GM21423 (cell line): ENCODE data around the gene THOC6.
"Not testable (repeated sequence)": the region's sequence is repeated elsewhere in the genome, so short reads cannot be mapped to it uniquely, and the experiment has no call there.

Source experiments
- ATAC-seq: cut with Tn5 transposase; IDR thresholded peaks from one replicate; pipeline ENCODE4 v1.9.1; 2021; ENCODE audit warnings: mild to moderate bottlenecking, moderate library complexity; ENCODE audit not compliant: unreplicated experiment

Gene THOC6

DNA sequence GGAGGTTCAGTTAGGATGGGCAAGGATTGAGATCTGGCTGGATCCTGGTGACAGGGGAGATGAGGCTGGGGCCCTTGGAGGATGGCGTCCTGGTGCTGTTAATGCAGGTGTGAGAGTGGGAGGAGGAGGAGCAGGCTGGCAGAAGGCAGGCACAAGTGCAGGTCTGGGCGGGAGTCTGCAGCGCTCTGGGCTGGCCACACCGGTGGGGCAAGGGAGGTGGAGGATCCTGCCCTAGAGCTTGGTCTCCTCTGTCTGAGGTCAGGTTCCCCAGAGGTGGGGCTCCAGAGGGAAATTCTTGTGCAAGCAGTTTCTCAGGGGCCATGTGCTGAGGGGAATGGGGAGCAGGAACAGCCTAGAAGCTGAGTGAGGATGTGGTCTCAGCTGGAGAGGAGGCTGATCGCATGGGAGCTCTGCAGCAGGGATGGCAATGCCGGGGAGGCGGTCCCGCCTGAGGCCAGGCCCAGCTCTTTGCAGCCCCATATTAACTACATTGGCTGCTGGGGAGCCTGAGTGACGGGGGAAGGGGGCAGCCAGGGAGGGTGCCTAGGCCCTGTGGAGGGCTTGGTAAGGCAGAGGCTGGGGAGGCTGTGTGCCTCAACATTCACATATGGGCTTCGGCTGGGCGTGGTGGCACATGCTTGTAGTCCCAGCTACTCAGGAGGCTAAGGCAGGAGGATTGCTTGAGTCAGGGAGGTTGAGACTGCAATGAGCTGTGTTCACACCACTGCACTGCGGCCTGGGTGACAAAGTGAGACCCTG is 28.9 kb downstream of the THOC6 start:
- ATAC-seq = not testable (repeated sequence)

GRCh38 chr16:3053330-3053710 is 29.5 kb downstream of the THOC6 start:
- not testable (repeated sequence) for ATAC-seq

DNA sequence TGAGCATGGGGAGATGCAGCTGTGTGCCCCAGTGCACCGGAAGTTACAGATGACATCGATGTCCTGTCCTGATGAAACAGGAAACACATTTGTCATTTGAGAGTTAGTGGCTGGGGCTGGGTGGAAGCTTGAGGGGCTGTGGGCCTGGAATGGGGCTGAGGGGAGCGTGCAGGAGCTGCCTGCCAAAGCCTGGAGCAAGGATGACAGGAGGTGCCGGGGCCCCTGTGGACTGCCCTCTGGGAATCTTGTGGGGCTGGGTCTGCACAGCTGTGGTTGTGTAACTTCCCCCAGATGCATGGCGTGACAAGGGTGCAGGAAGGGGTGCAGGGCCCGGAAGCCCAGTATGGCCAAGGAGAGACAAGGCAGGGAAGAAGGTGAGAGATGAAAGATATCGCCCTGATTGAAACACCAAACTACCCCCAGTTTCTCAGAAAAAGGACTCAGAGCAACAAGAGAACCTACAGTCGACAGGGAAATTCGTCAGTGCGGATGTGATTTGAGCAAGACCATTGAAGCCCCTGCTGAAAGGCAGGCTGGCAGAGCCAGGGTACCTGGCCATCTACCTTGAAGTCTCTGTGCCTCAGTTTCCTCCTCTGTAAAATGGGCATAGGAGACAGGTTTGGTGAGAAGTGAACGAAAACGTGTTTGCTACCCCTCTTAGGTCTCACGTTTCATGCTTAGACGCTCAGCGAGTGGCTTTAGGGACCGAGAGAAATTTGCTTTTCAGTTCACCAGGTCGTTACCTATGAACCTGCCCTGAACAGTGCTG is 31.3 kb downstream of the THOC6 start:
- no peak for ATAC-seq

- not testable (repeated sequence) for ATAC-seq
Observed at GRCh38 chr16:3055734-3056115, 31.9 kb downstream of the THOC6 start.

DNA sequence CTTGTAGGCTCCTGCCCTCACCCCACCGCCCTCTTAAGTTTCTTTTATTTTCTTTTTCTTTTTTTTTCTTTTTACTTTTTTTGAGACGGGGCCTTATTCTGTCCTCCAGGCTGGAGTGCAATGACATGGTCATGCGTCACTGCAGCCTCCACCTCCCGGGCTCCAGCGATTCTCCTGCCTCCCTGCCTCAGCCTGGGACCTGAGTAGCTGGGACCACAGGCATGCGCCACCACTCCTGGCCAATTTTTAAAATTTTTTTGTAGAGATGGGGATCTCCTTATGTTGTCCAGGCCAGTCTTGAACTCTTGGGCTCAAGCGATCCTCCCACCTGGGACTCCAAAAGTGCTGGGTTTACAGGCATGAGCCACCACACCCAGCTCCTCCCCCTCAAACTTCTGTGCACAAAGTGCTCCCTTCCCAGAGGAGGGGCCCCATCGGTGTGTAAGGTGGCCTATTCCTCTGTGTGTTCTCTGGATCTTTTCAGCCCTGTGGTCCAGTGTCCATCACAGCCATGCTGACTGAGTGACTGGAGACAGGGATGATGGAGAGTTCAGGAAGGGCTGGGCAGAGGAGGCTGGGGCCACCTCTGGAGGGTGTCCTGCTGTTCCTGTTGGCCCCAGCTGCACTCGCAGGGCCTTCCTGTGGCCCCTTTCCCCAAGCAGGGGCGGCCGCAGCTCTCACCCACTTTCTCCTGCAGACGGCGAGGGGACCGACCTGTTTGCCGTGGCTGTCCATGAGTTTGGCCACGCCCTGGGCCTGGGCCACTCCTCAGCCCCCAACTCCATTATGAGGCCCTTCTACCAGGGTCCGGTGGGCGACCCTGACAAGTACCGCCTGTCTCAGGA is 32.7 kb downstream of the THOC6 start:
- ATAC-seq = no peak

DNA sequence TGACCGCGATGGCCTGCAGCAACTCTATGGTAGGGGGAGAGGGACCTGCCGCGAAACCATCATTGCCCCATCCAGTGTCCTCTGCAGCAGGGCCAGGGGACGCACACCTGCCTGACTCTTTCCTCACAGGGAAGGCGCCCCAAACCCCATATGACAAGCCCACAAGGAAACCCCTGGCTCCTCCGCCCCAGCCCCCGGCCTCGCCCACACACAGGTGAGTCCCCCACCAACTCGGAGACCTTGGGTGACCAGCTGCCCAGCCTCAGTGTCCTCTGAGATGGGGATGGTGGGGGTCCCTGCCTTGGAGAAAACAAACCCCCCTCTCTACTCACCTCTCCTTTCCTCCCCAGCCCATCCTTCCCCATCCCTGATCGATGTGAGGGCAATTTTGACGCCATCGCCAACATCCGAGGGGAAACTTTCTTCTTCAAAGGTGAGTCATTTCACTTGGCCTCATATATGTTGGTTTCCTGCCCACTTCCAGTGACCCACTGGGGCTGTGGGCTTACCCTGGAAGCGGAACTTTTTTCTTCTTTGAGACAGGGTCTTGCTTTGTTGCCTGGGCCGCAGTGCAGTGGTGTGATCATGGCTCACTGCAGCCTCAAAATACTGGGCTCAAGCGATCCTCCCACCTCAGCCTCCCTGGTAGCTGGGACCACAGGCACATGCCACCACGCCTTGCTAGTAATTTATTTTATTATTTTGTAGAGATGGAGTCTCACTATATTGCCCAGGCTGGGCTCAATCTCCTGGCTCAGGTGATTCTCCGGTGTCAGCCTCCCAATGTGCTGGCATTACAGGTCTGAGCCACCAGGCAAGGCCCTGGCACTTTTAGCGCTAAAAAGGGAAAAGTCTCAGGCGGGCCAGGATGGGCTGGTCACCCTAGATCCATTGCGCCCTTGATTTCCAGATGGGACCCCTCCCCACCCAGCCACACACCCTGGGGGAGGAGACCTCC is 33.6 kb downstream of the THOC6 start:
- ATAC-seq = no peak

GRCh38 chr16:3058139-3059030 is 34.5 kb downstream of the THOC6 start:
- ATAC-seq = no peak

DNA sequence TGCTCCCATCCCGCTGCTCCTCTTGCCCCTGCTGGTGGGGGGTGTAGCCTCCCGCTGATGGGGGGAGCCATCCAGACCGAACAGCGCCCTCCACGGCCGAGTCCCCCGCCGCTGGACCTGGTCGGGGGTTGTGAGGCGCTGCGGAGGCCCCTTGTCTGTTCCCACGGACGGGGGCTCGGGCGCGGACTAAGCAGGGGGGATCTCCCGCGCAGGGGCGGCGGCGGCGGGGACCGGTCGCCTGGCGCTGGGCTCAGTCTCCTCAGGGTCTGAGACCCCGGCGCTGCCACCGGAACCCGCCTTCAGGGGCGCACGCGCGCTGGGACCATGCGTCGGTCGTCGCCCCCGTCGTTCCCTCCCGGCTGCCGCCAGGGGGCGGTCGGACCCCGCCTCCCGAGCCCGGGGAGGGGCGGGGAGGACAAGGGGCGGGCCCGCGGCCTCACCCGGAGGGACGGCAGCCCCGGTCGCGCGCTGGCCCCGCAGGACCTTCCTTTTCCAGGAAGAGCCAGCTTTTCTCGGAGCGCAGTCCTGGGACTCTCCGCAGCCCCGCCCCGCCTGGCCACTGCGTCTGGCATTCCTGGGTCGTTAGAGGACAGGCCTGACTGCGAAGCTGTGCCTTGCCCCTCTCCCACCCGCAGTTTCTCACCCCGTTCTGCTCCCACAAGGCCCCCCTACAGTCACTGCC is 35.3 kb downstream of the THOC6 start:
- ATAC-seq = peak; percentile 73

DNA sequence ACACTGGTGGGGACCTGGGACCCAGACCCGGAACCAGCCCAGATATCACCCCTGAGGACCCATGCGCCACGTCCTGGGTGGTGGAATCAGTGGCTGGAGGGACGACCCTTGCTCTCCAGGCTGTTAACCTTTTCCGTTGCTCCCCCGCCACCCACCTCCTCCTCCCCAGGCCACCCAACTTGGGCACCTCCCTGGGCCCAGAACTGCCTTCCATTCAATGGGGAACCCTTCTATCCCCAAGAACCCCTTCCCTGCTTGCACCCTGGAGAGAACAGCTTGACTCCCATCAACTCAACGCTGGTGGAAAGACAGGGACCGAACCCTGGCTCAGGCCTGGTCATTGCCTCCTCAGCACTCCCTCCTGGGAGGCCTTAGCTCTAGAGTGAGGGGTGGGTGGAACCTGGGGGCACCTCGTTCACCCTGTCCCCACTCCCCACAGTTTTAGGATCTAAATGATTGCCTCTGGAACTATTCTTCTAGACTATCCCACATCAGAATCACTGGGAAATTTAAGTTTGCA is 35.9 kb downstream of the THOC6 start:
- ATAC-seq = no peak

GRCh38 chr16:3060339-3061127 is 36.7 kb downstream of the THOC6 start:
- ATAC-seq = no peak

DNA sequence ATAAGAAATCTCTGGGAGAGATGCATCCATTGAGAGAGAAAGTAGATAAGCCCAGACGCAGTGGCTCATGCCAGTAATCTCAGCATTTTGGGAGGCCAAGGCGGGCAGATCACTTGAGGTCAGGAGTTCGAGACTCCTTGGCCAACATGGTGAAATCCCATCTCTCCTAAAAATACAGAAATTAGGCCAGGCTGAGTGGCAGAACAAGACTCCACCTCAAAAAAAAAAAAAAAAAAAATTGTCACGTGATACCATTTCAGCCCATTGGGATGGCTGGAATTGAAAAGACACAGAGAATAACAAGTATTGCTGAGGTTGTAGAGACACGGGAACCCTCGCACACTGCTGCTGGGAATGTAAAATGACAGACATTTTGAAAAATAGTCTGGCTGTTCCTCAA is 38.7 kb downstream of the THOC6 start:
- no peak for ATAC-seq

DNA sequence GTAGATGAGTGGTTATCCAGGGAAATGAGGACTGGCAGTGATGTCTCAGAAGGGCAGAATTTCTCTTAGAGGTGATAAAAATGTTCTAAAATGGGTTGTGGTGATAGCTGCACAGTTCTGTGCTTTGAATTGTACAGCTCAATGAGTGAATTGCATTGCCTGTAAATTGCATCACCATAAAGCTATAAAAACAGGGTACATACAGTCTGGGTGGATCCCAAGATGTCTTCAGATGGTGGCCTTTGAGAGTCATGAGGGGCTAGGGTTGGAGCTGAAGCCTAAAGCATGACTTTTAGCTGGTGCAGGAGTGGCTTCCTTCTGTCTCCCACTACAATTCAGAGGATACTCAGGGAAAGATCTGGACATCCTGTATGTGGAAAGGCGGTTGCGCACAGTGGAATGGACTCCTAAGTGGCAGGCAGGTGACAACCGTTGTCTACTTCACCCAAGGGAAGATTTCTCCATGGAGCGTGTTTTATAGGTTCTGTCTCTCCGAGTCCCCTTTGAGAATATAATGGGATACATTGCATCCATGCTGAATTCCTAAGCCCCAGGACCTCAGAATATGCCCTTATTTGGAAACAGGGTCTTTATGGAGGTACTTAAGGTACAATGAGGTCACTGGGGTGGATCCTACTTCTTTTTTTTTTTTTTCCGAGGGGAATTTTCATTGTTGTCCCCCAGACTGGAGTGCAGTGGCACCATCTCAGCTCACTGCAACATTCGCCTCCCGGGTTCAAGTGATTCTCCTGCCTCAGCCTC is 40.0 kb downstream of the THOC6 start:
- no peak for ATAC-seq

DNA sequence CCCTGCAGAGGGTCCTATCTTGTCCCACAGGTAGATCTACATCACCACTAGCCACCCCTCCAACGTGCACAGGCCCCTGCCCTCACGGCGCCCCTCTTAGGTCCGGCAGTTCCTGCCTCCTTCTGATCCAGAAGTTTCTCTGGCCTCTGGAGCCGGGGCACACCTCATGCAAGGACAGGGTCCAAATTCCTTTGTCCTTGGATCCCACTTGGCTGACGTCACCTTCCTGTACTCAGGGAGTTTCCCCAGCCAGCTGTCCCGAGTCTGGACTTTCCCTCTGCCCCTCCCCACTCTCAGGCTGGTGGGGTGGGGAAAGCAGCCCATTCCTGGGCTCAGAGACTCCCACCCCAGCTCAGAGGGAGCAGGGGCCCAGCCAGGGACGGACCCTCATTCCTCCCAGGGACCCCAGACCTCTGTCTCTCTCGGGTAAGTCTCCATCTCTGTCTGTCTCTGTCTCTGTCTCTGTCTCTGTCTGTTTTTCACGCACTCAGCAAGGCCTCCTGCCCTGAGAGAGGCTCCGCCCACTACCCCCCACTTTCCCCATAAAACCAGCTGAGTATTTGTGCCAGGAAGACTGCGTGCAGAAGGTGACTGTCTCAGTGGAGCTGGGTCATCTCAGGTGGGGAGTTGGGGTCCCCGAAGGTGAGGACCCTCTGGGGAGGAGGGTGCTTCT is 41.4 kb downstream of the THOC6 start, which contains the start of gene IL32:
Gene IL32, plus strand, starts transcription at position 572 of the 673 bp plus-strand sequence. CDS start 172 bp downstream, outside the sequence.
- no peak for ATAC-seq

GRCh38 chr16:3065742-3066439 is 42.1 kb downstream of the THOC6 start:
- ATAC-seq = no peak

GRCh38 chr16:3066440-3066748 is 42.6 kb downstream of the THOC6 start:
- no peak for ATAC-seq

DNA sequence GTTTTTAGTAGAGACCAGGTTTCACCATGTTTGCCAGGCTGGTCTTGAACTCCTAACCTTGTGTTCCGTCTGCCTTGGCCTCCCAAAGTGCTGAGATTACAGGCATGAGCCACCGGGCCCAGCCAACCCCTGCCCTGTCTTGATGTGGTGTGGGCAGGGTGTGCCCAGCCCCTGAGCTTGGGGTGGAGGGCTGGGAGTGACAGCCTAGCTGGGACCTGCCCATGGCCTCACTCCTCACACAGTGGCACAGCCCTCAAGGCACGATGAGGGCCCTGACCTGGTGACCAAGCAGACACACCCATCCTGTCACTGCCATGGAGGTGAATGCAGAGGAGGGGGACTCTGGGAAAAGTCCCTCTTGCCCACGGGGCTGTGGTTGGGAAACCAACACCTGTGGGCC is 44.7 kb downstream of the THOC6 start:
- ATAC-seq = no peak
